A673 (cell line): ENCODE data around the gene BMPR1A. TPM values are rescaled to one million over a fixed set of nuclear protein-coding genes. Genes with fewer than 3 reads are reported as not detected.
A peak's percentile ranks its signal among the peaks of the same experiment; 100 is the strongest.

ENCODE experiments used
- BruUV-seq: library from RNA; stranded (reverse); fragments of 400-500 nt; replicated peaks from 2 replicates; lab custom pipeline; 2021; lab: Mats Ljungman, UMichigan
- CTCF ChIA-PET: fragments of 300-600 bp; sonication (Branson Sonifier 250); formaldehyde crosslinking; loops from one replicate; lab custom pipeline; 2022; ENCODE audit warnings: antibody characterized with exemption; lab: Charles Lee
- POLR2A ChIA-PET: fragments of 300-600 bp; sonication (Branson Sonifier 250); formaldehyde crosslinking; loops from one replicate; lab custom pipeline; 2022; ENCODE audit warnings: antibody characterized with exemption; ENCODE audit not compliant: low non-redundant PET; lab: Charles Lee
- DNase-seq: peaks from one replicate; pipeline ENCODE4 v3.0.0-alpha.2; 2015; ENCODE audit warnings: low spot score
- H3K27ac ChIP-seq: fragments of 200-600 bp; sonication (generic); 2 replicates; pipeline ENCODE4 v1.5.1; 2016; ENCODE audit warnings: mixed run types, low read depth, mild to moderate bottlenecking, mixed read lengths, antibody characterized with exemption, low read length; ENCODE audit not compliant: poor library complexity, severe bottlenecking
- H3K27me3 ChIP-seq: fragments of 200-600 bp; sonication (generic); replicated peaks from 2 replicates; pipeline ENCODE4 v1.6.1; 2017; ENCODE audit warnings: mixed run types, low read depth, mild to moderate bottlenecking, mixed read lengths, antibody characterized with exemption, low read length; ENCODE audit not compliant: insufficient read depth, poor library complexity
- H3K36me3 ChIP-seq: fragments of 200-600 bp; sonication (generic); 2 replicates; pipeline ENCODE4 v1.6.1; 2016; ENCODE audit warnings: mixed run types, mild to moderate bottlenecking, mixed read lengths, antibody characterized with exemption, low read length; ENCODE audit not compliant: insufficient read depth, poor library complexity, severe bottlenecking
- H3K4me1 ChIP-seq: fragments of 200-600 bp; sonication (generic); 2 replicates; pipeline ENCODE4 v1.6.1; 2017; ENCODE audit warnings: mixed run types, mild to moderate bottlenecking, mixed read lengths, antibody characterized with exemption, low read length; ENCODE audit not compliant: insufficient read depth, poor library complexity, severe bottlenecking
- H3K4me3 ChIP-seq: fragments of 200-600 bp; sonication (generic); 2 replicates; pipeline ENCODE4 v1.5.1; 2016; ENCODE audit warnings: low read depth, mixed run types, mild to moderate bottlenecking, mixed read lengths, low read length; ENCODE audit not compliant: poor library complexity, severe bottlenecking
- H3K9me3 ChIP-seq: fragments of 200-600 bp; sonication (generic); 2 replicates; pipeline ENCODE4 v1.6.1; 2016; ENCODE audit warnings: mixed run types, low read depth, mild to moderate bottlenecking, mixed read lengths, antibody characterized with exemption, low read length; ENCODE audit not compliant: poor library complexity, severe bottlenecking
- CTCF ChIP-seq: fragments of 300-800, 200-600 bp; sonication (generic); conservative IDR thresholded peaks from 2 replicates; pipeline ENCODE4 v1.5.1; 2017; ENCODE audit warnings: low read depth, mild to moderate bottlenecking, antibody characterized with exemption, low read length, moderate library complexity, mixed read lengths
- EZH2 ChIP-seq: fragments of 200-600 bp; sonication (generic); IDR thresholded peaks from 2 replicates; pipeline ENCODE4 v1.6.1; 2017; ENCODE audit warnings: borderline replicate concordance, low read depth, mild to moderate bottlenecking, mixed read lengths, antibody characterized with exemption, low read length; ENCODE audit not compliant: poor library complexity, severe bottlenecking
- intact Hi-C: fragments of 100-400 bp; cut with micrococcal nuclease; formaldehyde crosslinking; loops from one replicate; pipeline ENCODE4 v1.10.0; 2022; ENCODE audit not compliant: unreplicated experiment
- total RNA-seq: library from RNA; stranded (reverse); gene quantifications from 2 replicates; pipeline ENCODE4 v1.2.3, GENCODE V29; 2021

The BMPR1A gene
- total RNA-seq, 1 experiment from 2014 or later, result 136 TPM

GRCh38 chr10:86801995-86802394, 45.6 kb downstream of the BMPR1A start:
- CTCF ChIA-PET, result no interaction called here
- no peak for DNase-seq
- intact Hi-C loops, result no loop called here
- Histone ChIP-seq H3K27ac (peak overlapping the region; percentile 46), H3K4me3 (no peak overlapping the region), H3K9me3 (no peaks in the 10 kb centered on the region), H3K27me3 (no peaks in the 10 kb centered on the region), H3K4me1 (peaks cover 88% of the 10 kb centered on the region), H3K36me3 (no peaks in the 10 kb centered on the region)
- BruUV-seq, result no TSS peak
- no peak for TF ChIP-seq EZH2
- no peak for TF ChIP-seq CTCF
- POLR2A ChIA-PET, result no interaction called here

- CTCF ChIA-PET, result no interaction called here
- TF ChIP-seq CTCF (no peak), EZH2 (no peak)
- intact Hi-C loops, result no loop called here
- BruUV-seq, result no TSS peak
- POLR2A ChIA-PET, result no interaction called here
- Histone ChIP-seq H3K4me3 (no peak overlapping the region), H3K9me3 (no peaks in the 10 kb centered on the region), H3K4me1 (peaks cover 85% of the 10 kb centered on the region), H3K36me3 (no peaks in the 10 kb centered on the region), H3K27ac (peak overlapping the region; percentile 46), H3K27me3 (no peaks in the 10 kb centered on the region)
- no peak for DNase-seq
These were observed 46.2 kb downstream of the BMPR1A start for GRCh38 chr10:86802473-86803108.

GRCh38 chr10:86803156-86803555, 46.7 kb downstream of the BMPR1A start:
- no TSS peak for BruUV-seq
- H3K4me3 ChIP-seq, result no peak overlapping the region
- POLR2A ChIA-PET, result no interaction called here
- no peaks in the 10 kb centered on the region for H3K9me3 ChIP-seq
- DNase-seq, result no peak
- intact Hi-C loops, result no loop called here
- H3K27ac ChIP-seq, result peak overlapping the region; percentile 46
- no peak for TF ChIP-seq CTCF
- no peak for TF ChIP-seq EZH2
- H3K4me1 ChIP-seq, result peaks cover 83% of the 10 kb centered on the region
- H3K36me3 ChIP-seq, result no peaks in the 10 kb centered on the region
- CTCF ChIA-PET, result no interaction called here
- H3K27me3 ChIP-seq, result no peaks in the 10 kb centered on the region
